Activated CD8-positive, alpha-beta T cell treated with anti-CD3 and anti-CD28 coated beads for 36 hours (primary cell): ENCODE measurements around the gene FIGLA. TPM values are rescaled to one million over a fixed set of nuclear protein-coding genes. Genes with fewer than 3 reads are reported as not detected.

Experiments used
- ATAC-seq: fragments of 200-7000 bp; cut with Tn5 transposase; one replicate; pipeline ENCODE4 v1.10.0; 2021; ENCODE audit warnings: mild to moderate bottlenecking, moderate library complexity
- CTCF ChIA-PET: fragments of 350-600 bp; sonication (Branson Sonifier 250); formaldehyde crosslinking; loops from one replicate; lab custom pipeline; 2021; ENCODE audit warnings: antibody characterized with exemption; lab: Charles Lee
- POLR2A ChIA-PET: fragments of 350-600 bp; sonication (Branson Sonifier 250); formaldehyde crosslinking; loops from one replicate; lab custom pipeline; 2021; ENCODE audit warnings: antibody characterized with exemption; lab: Charles Lee
- DNase-seq: peaks from one replicate; pipeline ENCODE4 v3.0.0-alpha.2; 2020
- H3K27ac Mint-ChIP-seq: one replicate; pipeline ENCODE4 v1.8.0; 2021; ENCODE audit warnings: mild to moderate bottlenecking, mixed read lengths
- H3K27me3 Mint-ChIP-seq: one replicate; pipeline ENCODE4 v1.8.0; 2021; ENCODE audit warnings: mixed read lengths
- H3K36me3 Mint-ChIP-seq: one replicate; pipeline ENCODE4 v1.8.0; 2021; ENCODE audit warnings: low read depth, mixed read lengths
- H3K4me1 Mint-ChIP-seq: one replicate; pipeline ENCODE4 v1.8.0; 2021; ENCODE audit warnings: low read depth, mixed read lengths
- H3K4me3 Mint-ChIP-seq: one replicate; pipeline ENCODE4 v1.8.0; 2021; ENCODE audit warnings: mild to moderate bottlenecking, moderate library complexity, mixed read lengths
- H3K9me3 Mint-ChIP-seq: one replicate; pipeline ENCODE4 v1.8.0; 2021; ENCODE audit warnings: mixed read lengths
- intact Hi-C: fragments of 100-400 bp; cut with micrococcal nuclease; formaldehyde crosslinking; loops from one replicate; pipeline ENCODE4 v1.10.0; 2022
- total RNA-seq, 2 experiments: library from RNA; stranded (reverse); gene quantifications; one replicate each; pipeline ENCODE4 v1.2.3, GENCODE V29; 2021
- TF ChIP-seq, protein P1 (sequence below): fragments of 200-600 bp; IDR thresholded peaks from one replicate; pipeline ENCODE4 v1.8.0; 2022; ENCODE audit warnings: antibody characterized with exemption, mild to moderate bottlenecking

The FIGLA gene
- total RNA-seq, 2 experiments from 2014 or later, result not detected

- Mint-ChIP-seq H3K4me3 (no peak overlapping the region), H3K4me1 (peaks cover 5% of the 10 kb centered on the region), H3K27ac (no peak overlapping the region), H3K36me3 (no peaks in the 10 kb centered on the region), H3K9me3 (no peaks in the 10 kb centered on the region), H3K27me3 (peaks cover 40% of the 10 kb centered on the region)
- intact Hi-C loops, result no loop called here
- TF ChIP-seq, protein P1, sequence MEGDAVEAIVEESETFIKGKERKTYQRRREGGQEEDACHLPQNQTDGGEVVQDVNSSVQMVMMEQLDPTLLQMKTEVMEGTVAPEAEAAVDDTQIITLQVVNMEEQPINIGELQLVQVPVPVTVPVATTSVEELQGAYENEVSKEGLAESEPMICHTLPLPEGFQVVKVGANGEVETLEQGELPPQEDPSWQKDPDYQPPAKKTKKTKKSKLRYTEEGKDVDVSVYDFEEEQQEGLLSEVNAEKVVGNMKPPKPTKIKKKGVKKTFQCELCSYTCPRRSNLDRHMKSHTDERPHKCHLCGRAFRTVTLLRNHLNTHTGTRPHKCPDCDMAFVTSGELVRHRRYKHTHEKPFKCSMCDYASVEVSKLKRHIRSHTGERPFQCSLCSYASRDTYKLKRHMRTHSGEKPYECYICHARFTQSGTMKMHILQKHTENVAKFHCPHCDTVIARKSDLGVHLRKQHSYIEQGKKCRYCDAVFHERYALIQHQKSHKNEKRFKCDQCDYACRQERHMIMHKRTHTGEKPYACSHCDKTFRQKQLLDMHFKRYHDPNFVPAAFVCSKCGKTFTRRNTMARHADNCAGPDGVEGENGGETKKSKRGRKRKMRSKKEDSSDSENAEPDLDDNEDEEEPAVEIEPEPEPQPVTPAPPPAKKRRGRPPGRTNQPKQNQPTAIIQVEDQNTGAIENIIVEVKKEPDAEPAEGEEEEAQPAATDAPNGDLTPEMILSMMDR, result no peak
- DNase-seq (no peak), ATAC-seq (no peak)
- CTCF ChIA-PET, result interaction anchor here (1.1 to 2.1 kb wide), 4 partner anchors 13 to 18 kb away, joined by 3 to 7 read pairs (median 3); partner anchors contain the start of gene FIGLA
- POLR2A ChIA-PET, result no interaction called here
Observed at GRCh38 chr2:70772486-70773155, 17.8 kb downstream of the FIGLA start.

- intact Hi-C loops, result no loop called here
- ATAC-seq (no peak), DNase-seq (peak; percentile 24)
- no peaks in the 10 kb centered on the region for H3K9me3 Mint-ChIP-seq
- CTCF ChIA-PET, result interaction anchor here (1.0 to 2.1 kb wide), 4 partner anchors 9 to 124 kb away, joined by 3 to 7 read pairs (median 4); no protein-coding TSS in a partner anchor
- POLR2A ChIA-PET, result interaction anchor here (0.6 kb wide), 1 partner anchor 220 kb away, joined by 3 read pairs; no protein-coding TSS in a partner anchor
- H3K4me3 Mint-ChIP-seq, result no peak overlapping the region
- H3K27ac Mint-ChIP-seq, result no peak overlapping the region
- peaks cover 41% of the 10 kb centered on the region for H3K27me3 Mint-ChIP-seq
- TF ChIP-seq, protein P1, result no peak
- H3K4me1 Mint-ChIP-seq, result peaks cover 7% of the 10 kb centered on the region
- no peaks in the 10 kb centered on the region for H3K36me3 Mint-ChIP-seq
Observed at GRCh38 chr2:70771446-70771845, 19.0 kb downstream of the FIGLA start.

- no peaks in the 10 kb centered on the region for H3K9me3 Mint-ChIP-seq
- CTCF ChIA-PET, result interaction anchor here (0.8 to 2.7 kb wide), 11 partner anchors 9 to 429 kb away, joined by 3 to 17 read pairs (median 5); partner anchors contain the start of gene FIGLA
- POLR2A ChIA-PET, result interaction anchor here (1.2 kb wide), 1 partner anchor 94 kb away, joined by 5 read pairs; no protein-coding TSS in a partner anchor
- intact Hi-C loops, result no loop called here
- no peak overlapping the region for H3K27ac Mint-ChIP-seq
- H3K36me3 Mint-ChIP-seq, result no peaks in the 10 kb centered on the region
- H3K4me3 Mint-ChIP-seq, result no peak overlapping the region
- DNase-seq (no peak), ATAC-seq (no peak)
- peaks cover 9% of the 10 kb centered on the region for H3K4me1 Mint-ChIP-seq
- TF ChIP-seq, protein P1, result no peak
- H3K27me3 Mint-ChIP-seq, result peaks cover 41% of the 10 kb centered on the region
Observed at GRCh38 chr2:70769450-70769849, 21.0 kb downstream of the FIGLA start.

DNA sequence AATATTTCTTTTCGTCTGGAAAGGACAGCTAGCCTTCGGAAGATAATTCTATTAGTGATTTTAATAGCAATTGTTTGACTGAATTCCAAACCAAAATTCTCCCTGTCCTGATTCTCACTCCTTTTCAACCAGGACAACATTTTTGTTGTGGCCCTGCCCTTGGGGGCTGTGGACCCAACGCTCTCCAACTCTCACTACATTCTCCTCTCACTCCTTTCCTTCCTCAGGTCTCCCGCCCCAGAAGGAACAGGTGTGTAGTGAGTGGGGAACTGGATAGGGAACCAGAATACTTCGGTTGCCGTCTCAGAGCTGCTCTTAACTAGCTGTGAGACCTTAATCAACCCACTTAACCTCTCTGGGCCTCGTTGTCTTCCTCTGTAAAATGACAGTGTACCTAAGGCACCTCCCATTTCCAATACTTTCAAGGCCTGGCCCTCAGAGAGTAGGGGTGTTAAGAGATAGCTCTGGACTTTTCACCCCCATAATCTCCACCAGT is 21.8 kb downstream of the FIGLA start:
- DNase-seq (no peak), ATAC-seq (no peak)
- Mint-ChIP-seq H3K9me3 (no peaks in the 10 kb centered on the region), H3K27me3 (peaks cover 34% of the 10 kb centered on the region), H3K4me1 (peaks cover 9% of the 10 kb centered on the region), H3K36me3 (no peaks in the 10 kb centered on the region), H3K27ac (no peak overlapping the region), H3K4me3 (peak overlapping the region; percentile 63)
- intact Hi-C loops, result no loop called here
- ChIA-PET CTCF (interaction anchor here (0.6 to 2.7 kb wide), 19 partner anchors 9 to 563 kb away, joined by 3 to 17 read pairs (median 4); partner anchors contain the start of genes FIGLA and ZNF638), POLR2A (interaction anchor here (0.6 to 1.5 kb wide), 4 partner anchors 12 to 112 kb away, joined by 3 to 6 read pairs (median 4); no protein-coding TSS in a partner anchor)
- TF ChIP-seq, protein P1, result no peak
